IMR-90 (cell line): ENCODE data around the gene ADAMTS6. TPM values are rescaled to one million over a fixed set of nuclear protein-coding genes. Genes with fewer than 3 reads are reported as not detected.

Experiments
- ATAC-seq: fragments of 200-7000 bp; cut with Tn5 transposase; 2 replicates; pipeline ENCODE4 v1.9.1; 2020; ENCODE audit warnings: low read depth, mild to moderate bottlenecking, moderate library complexity
- BruUV-seq: library from RNA; stranded (reverse); fragments of 400-500 nt; replicated peaks from 2 replicates; lab custom pipeline; 2021; lab: Mats Ljungman, UMichigan
- CTCF ChIA-PET: fragments of 300-600 bp; formaldehyde crosslinking; extraction: SDS; loops from one replicate; lab custom pipeline; 2021; ENCODE audit warnings: antibody characterized with exemption; lab: Yijun Ruan, JAX
- POLR2A ChIA-PET: fragments of 300-600 bp; sonication (Branson Sonifier 250); formaldehyde crosslinking; loops from one replicate; lab custom pipeline; 2022; ENCODE audit warnings: antibody characterized with exemption; ENCODE audit not compliant: unreplicated experiment; lab: Charles Lee
- DNase-seq: peaks from one replicate; pipeline ENCODE4 v3.0.0; 2013
- H2AFZ ChIP-seq: replicated peaks from 2 replicates; pipeline ENCODE3; 2013; ENCODE audit warnings: low read length, mild to moderate bottlenecking; ENCODE audit not compliant: poor library complexity
- H2AK5ac ChIP-seq: 2 replicates; pipeline ENCODE4 v1.6.1; 2013; ENCODE audit warnings: low read depth, low read length, inconsistent platforms
- H2AK9ac ChIP-seq: replicated peaks from 2 replicates; pipeline ENCODE3; 2013; ENCODE audit warnings: mild to moderate bottlenecking, low read depth, low read length, moderate library complexity; ENCODE audit not compliant: poor library complexity
- H2BK120ac ChIP-seq: 2 replicates; pipeline ENCODE4 v1.6.1; 2013; ENCODE audit warnings: low read depth, low read length, inconsistent platforms
- H2BK15ac ChIP-seq: 3 replicates; pipeline ENCODE4 v1.6.1; 2013; ENCODE audit warnings: low read depth, low read length, inconsistent platforms
- H2BK20ac ChIP-seq: 2 replicates; pipeline ENCODE4 v1.6.1; 2013; ENCODE audit warnings: low read depth, mild to moderate bottlenecking, inconsistent platforms, low read length, moderate library complexity
- H2BK5ac ChIP-seq: 2 replicates; pipeline ENCODE4 v1.6.1; 2013; ENCODE audit warnings: mild to moderate bottlenecking, low read depth, low read length, inconsistent platforms; ENCODE audit not compliant: poor library complexity, severe bottlenecking
- H3K14ac ChIP-seq: replicated peaks from 2 replicates; pipeline ENCODE4 v1.6.1; 2013; ENCODE audit warnings: low read depth, low read length, inconsistent platforms
- H3K18ac ChIP-seq: 2 replicates; pipeline ENCODE4 v1.6.1; 2013; ENCODE audit warnings: low read depth, low read length, control low read depth
- H3K23ac ChIP-seq: 2 replicates; pipeline ENCODE4 v1.6.1; 2013; ENCODE audit warnings: low read depth, low read length, inconsistent platforms
- H3K27ac ChIP-seq: 2 replicates; pipeline ENCODE4 v1.5.1; 2013; ENCODE audit warnings: mild to moderate bottlenecking, control low read depth, low read length; ENCODE audit not compliant: insufficient read depth
- H3K27me3 ChIP-seq: 2 replicates; pipeline ENCODE4 v1.6.1; 2013; ENCODE audit warnings: low read length; ENCODE audit not compliant: control insufficient read depth, insufficient read depth
- H3K36me3 ChIP-seq: 2 replicates; pipeline ENCODE4 v1.6.1; 2013; ENCODE audit warnings: low read length, mixed read lengths; ENCODE audit not compliant: control insufficient read depth, insufficient read depth
- H3K4ac ChIP-seq: 2 replicates; pipeline ENCODE4 v1.6.1; 2013; ENCODE audit warnings: low read depth, low read length, inconsistent platforms
- H3K4me1 ChIP-seq: 2 replicates; pipeline ENCODE4 v1.6.1; 2013; ENCODE audit warnings: low read length, mixed read lengths; ENCODE audit not compliant: control insufficient read depth, insufficient read depth
- H3K4me2 ChIP-seq: 2 replicates; pipeline ENCODE4 v1.6.1; 2013; ENCODE audit warnings: low read depth, mild to moderate bottlenecking, control low read depth, low read length, moderate library complexity
- H3K4me3 ChIP-seq: 2 replicates; pipeline ENCODE4 v1.5.1; 2013; ENCODE audit warnings: low read depth, mild to moderate bottlenecking, control low read depth, low read length, moderate library complexity; ENCODE audit not compliant: insufficient read depth
- H3K56ac ChIP-seq: 2 replicates; pipeline ENCODE4 v1.6.1; 2013; ENCODE audit warnings: low read length, inconsistent platforms; ENCODE audit not compliant: insufficient read depth; ENCODE audit errors: extremely low read depth
- H3K79me1 ChIP-seq, 2 experiments: 2 replicates each; pipeline ENCODE4 v1.6.1; 2013; ENCODE audit warnings: low read length in 2 of 2, inconsistent platforms in 1 of 2, low read depth in 1 of 2
- H3K9ac ChIP-seq: 2 replicates; pipeline ENCODE4 v1.6.1; 2013; ENCODE audit warnings: low read depth, low read length, control low read depth
- H3K9me1 ChIP-seq: 2 replicates; pipeline ENCODE4 v1.6.1; 2013; ENCODE audit warnings: low read length, inconsistent platforms; ENCODE audit not compliant: insufficient read depth
- H3K9me3 ChIP-seq: 2 replicates; pipeline ENCODE4 v1.6.1; 2013; ENCODE audit warnings: low read length; ENCODE audit not compliant: control insufficient read depth, insufficient read depth
- H4K20me1 ChIP-seq: 2 replicates; pipeline ENCODE4 v1.6.1; 2013; ENCODE audit warnings: low read length, inconsistent platforms; ENCODE audit not compliant: insufficient read depth
- H4K5ac ChIP-seq: 2 replicates; pipeline ENCODE4 v1.6.1; 2013; ENCODE audit warnings: mild to moderate bottlenecking, low read depth, low read length, control low read depth
- H4K8ac ChIP-seq, 2 experiments: 2 replicates each; pipeline ENCODE4 v1.6.1; 2013; ENCODE audit warnings: low read depth in 2 of 2, low read length in 2 of 2, control low read depth in 1 of 2, inconsistent platforms in 1 of 2
- H4K91ac ChIP-seq: 2 replicates; pipeline ENCODE4 v1.6.1; 2013; ENCODE audit warnings: low read depth, low read length, inconsistent platforms; ENCODE audit not compliant: insufficient read depth
- BHLHE40 ChIP-seq: fragments of 150-350 bp; IDR thresholded peaks from 2 replicates; pipeline ENCODE4 v1.6.1; 2016; ENCODE audit warnings: mild to moderate bottlenecking, low read depth, low read length
- CEBPB ChIP-seq: IDR thresholded peaks from 2 replicates; pipeline ENCODE4 v1.6.1; 2012; ENCODE audit warnings: low read depth, low read length, improper control_type of control experiment
- CHD1 ChIP-seq: IDR thresholded peaks from 2 replicates; pipeline ENCODE4 v1.6.1; 2012; ENCODE audit warnings: low read depth, low read length, improper control_type of control experiment
- CTCF ChIP-seq: conservative IDR thresholded peaks from 2 replicates; pipeline ENCODE4 v1.5.1; 2012; ENCODE audit warnings: mild to moderate bottlenecking, low read depth, low read length, improper control_type of control experiment
- ELK1 ChIP-seq: fragments of 150-350 bp; IDR thresholded peaks from 2 replicates; pipeline ENCODE4 v1.6.1; 2016; ENCODE audit warnings: low read depth, mild to moderate bottlenecking, low read length, moderate library complexity, borderline replicate concordance
- FOS ChIP-seq: fragments of 150-350 bp; IDR thresholded peaks from 2 replicates; pipeline ENCODE4 v1.6.1; 2016; ENCODE audit warnings: low read depth, low read length
- MAFK ChIP-seq: IDR thresholded peaks from 2 replicates; pipeline ENCODE4 v1.6.1; 2012; ENCODE audit warnings: low read depth, low read length, improper control_type of control experiment
- MAZ ChIP-seq: IDR thresholded peaks from 2 replicates; pipeline ENCODE4 v1.6.1; 2012; ENCODE audit warnings: low read depth, mild to moderate bottlenecking, low read length, improper control_type of control experiment, moderate library complexity, borderline replicate concordance
- MXI1 ChIP-seq: IDR thresholded peaks from 2 replicates; pipeline ENCODE4 v1.6.1; 2012; ENCODE audit warnings: low read depth, mild to moderate bottlenecking, low read length, moderate library complexity, borderline replicate concordance
- NFE2L2 ChIP-seq: fragments of 150-350 bp; IDR thresholded peaks from 2 replicates; pipeline ENCODE4 v1.6.1; 2016; ENCODE audit warnings: low read depth, mild to moderate bottlenecking, low read length
- POLR2A ChIP-seq: IDR thresholded peaks from 2 replicates; pipeline ENCODE4 v1.6.1; 2012; ENCODE audit warnings: mild to moderate bottlenecking, low read depth, low read length
- RAD21 ChIP-seq: IDR thresholded peaks from 2 replicates; pipeline ENCODE4 v1.6.1; 2012; ENCODE audit warnings: low read length, improper control_type of control experiment
- RCOR1 ChIP-seq: IDR thresholded peaks from 2 replicates; pipeline ENCODE4 v1.6.1; 2012; ENCODE audit warnings: mild to moderate bottlenecking, low read length, improper control_type of control experiment; ENCODE audit not compliant: insufficient replicate concordance
- RFX5 ChIP-seq: IDR thresholded peaks from 2 replicates; pipeline ENCODE4 v1.8.0; 2012; ENCODE audit warnings: low read depth, mild to moderate bottlenecking, low read length, moderate library complexity
- SMC3 ChIP-seq: fragments of 150-350 bp; IDR thresholded peaks from 2 replicates; pipeline ENCODE4 v1.6.1; 2016; ENCODE audit warnings: low read depth, mild to moderate bottlenecking, antibody characterized with exemption, low read length, moderate library complexity
- USF2 ChIP-seq: fragments of 150-350 bp; IDR thresholded peaks from 2 replicates; pipeline ENCODE4 v1.6.1; 2017; ENCODE audit warnings: mild to moderate bottlenecking, antibody characterized with exemption, low read length, low read depth
- WGBS, 2 experiments: methylation state at CpG; one replicate each; pipeline versions ENCODE4 v1.1.5 to v1.1.7; 2013; ENCODE audit warnings: missing lambda C conversion rate in 2 of 2; ENCODE audit not compliant: insufficient read length in 1 of 2; ENCODE audit errors: extremely low coverage in 2 of 2; 5-methylcytosine and 5-hydroxymethylcytosine counted together
- dilution Hi-C: fragments of 300-500 bp; cut with HindIII; formaldehyde crosslinking; loops from one replicate; pipeline ENCODE4 v1.14.3; 2018; ENCODE audit warnings: low sequenced_read_pairs; ENCODE audit not compliant: unreplicated experiment
- in situ Hi-C: fragments of 300-500 bp; cut with MboI; formaldehyde crosslinking; loops from 3 replicates; pipeline ENCODE4 v1.14.3; 2019; ENCODE audit warnings: low sequenced_read_pairs, inconsistent platforms, mixed read lengths
- intact Hi-C: fragments of 100-400 bp; cut with micrococcal nuclease; formaldehyde crosslinking; loops from 2 replicates; pipeline ENCODE4 v1.10.0; 2022
- polyA plus RNA-seq, 3 experiments: library from polyadenylated mRNA; depleted of rRNA; stranded (reverse); fragments of >200 nt; gene quantifications; 2 replicates each; pipeline ENCODE4 v1.2.3, GENCODE V29; 2012; ENCODE audit warnings: low replicate concordance in 1 of 3
- total RNA-seq: library from RNA; depleted of rRNA; stranded (reverse); fragments of >200 nt; gene quantifications from 2 replicates; pipeline ENCODE4 v1.2.3, GENCODE V29; 2012

ADAMTS6 gene
- total and polyA plus RNA-seq, 2 of the 4 experiments (the other 2 are of a cell fraction), result 23.9 to 173 TPM

DNA sequence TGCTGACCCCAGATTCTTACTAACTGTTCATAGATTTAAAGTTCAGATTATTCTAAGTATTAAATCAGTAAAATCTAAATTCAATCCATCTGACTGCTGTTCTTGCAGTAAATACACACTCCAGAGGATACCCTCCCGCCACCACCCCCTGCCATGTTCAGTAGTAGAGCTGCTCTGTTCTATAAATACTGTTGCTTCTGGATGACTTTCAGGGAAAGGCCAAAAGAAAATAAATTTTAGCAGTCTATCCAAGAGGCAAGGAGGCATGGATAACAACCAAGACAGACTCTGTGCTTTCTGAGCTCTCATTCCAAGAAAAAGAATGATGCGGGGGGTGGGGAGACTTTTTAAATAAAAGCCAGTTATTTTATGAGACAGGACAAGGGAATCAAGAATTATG lies 115.1 kb downstream of the ADAMTS6 start:
- no peak overlapping the region for H3K9ac ChIP-seq
- ATAC-seq (no peak), DNase-seq (no peak)
- no peaks in the 10 kb centered on the region for H3K4me1 ChIP-seq
- H3K27ac ChIP-seq, result no peak overlapping the region
- no peak overlapping the region for H3K23ac ChIP-seq
- H3K4me3 ChIP-seq, result no peak overlapping the region
- H3K36me3 ChIP-seq, result peaks cover 4% of the 10 kb centered on the region; the same call in 1 of the 2 replicates
- no peak overlapping the region for H3K4ac ChIP-seq
- BruUV-seq, result no TSS peak
- H2BK5ac ChIP-seq, result no peak overlapping the region
- no peak overlapping the region for H4K8ac ChIP-seq
- TF ChIP-seq RCOR1, result no peak
- TF ChIP-seq MXI1, result no peak
- no peak for TF ChIP-seq RFX5
- no peak for TF ChIP-seq NFE2L2
- TF ChIP-seq FOS, result no peak
- TF ChIP-seq POLR2A, result no peak
- TF ChIP-seq USF2, result no peak
- TF ChIP-seq CHD1, result no peak
- no peak for TF ChIP-seq CEBPB
- TF ChIP-seq ELK1, result no peak
- TF ChIP-seq SMC3, result no peak
- no peak for TF ChIP-seq MAZ
- no peak for TF ChIP-seq BHLHE40
- TF ChIP-seq CTCF, result no peak
- no peak for TF ChIP-seq MAFK
- no peak for TF ChIP-seq RAD21
- in situ Hi-C loops (no loop called here), dilution Hi-C loops (no loop called here), intact Hi-C loops (no loop called here)
- no peak overlapping the region for H3K4me2 ChIP-seq
- no peak overlapping the region for H4K5ac ChIP-seq
- H3K18ac ChIP-seq, result no peak overlapping the region
- POLR2A ChIA-PET, result no interaction called here
- no peak overlapping the region for H2BK120ac ChIP-seq
- H3K27me3 ChIP-seq, result no peaks in the 10 kb centered on the region
- H3K56ac ChIP-seq, result no peak overlapping the region
- H4K91ac ChIP-seq, result no peak overlapping the region
- H2AFZ ChIP-seq, result no peak overlapping the region
- H2AK9ac ChIP-seq, result no peak overlapping the region
- no peak overlapping the region for H2BK20ac ChIP-seq
- CTCF ChIA-PET, result no interaction called here
- peaks cover 9 to 14% of the 10 kb centered on the region in 2 experiments; a peak in 3 of 4 replicates for H3K79me1 ChIP-seq
- H2AK5ac ChIP-seq, result no peak overlapping the region
- 0 out of 2 replicates have a peak overlapping the region, but pooled peaks have one; percentile 36 for H3K14ac ChIP-seq
- no CpG with 5 or more reads among the region's 2 CpGs for WGBS, 2 experiments
- H3K9me1 ChIP-seq, result 0 out of 2 replicates have a peak, but pooled peaks cover 2% of the 10 kb centered on the region
- no peaks in the 10 kb centered on the region for H3K9me3 ChIP-seq
- no peaks in the 10 kb centered on the region for H4K20me1 ChIP-seq
- H2BK15ac ChIP-seq, result no peak overlapping the region
